ENCODE measurements around the gene INPP4B.

GRCh38 chr4:142285222-142285583 is 560.9 kb downstream of the INPP4B start:
- TF ChIP-seq, protein P1, sequence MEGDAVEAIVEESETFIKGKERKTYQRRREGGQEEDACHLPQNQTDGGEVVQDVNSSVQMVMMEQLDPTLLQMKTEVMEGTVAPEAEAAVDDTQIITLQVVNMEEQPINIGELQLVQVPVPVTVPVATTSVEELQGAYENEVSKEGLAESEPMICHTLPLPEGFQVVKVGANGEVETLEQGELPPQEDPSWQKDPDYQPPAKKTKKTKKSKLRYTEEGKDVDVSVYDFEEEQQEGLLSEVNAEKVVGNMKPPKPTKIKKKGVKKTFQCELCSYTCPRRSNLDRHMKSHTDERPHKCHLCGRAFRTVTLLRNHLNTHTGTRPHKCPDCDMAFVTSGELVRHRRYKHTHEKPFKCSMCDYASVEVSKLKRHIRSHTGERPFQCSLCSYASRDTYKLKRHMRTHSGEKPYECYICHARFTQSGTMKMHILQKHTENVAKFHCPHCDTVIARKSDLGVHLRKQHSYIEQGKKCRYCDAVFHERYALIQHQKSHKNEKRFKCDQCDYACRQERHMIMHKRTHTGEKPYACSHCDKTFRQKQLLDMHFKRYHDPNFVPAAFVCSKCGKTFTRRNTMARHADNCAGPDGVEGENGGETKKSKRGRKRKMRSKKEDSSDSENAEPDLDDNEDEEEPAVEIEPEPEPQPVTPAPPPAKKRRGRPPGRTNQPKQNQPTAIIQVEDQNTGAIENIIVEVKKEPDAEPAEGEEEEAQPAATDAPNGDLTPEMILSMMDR (IDR thresholded peaks at IDR 0.05; ENCODE audit: low read depth, low read length), result no peak
- no peak for TF ChIP-seq EZH2phosphoT487 (IDR thresholded peaks at IDR 0.05; ENCODE audit: low read depth)
